ENCODE data around the gene RRM2.

The RRM2 gene

GRCh38 chr2:10122500-10123280 lies at the start of gene RRM2:
Gene RRM2, plus strand, starts transcription at chr2:10122739. Its CDS starts 60 bp downstream, at chr2:10122799.
- peak; percentile 92 for DNase-seq (ENCODE audit: low spot score)

- DNase-seq (ENCODE audit: low spot score) = no peak
Measured at GRCh38 chr2:10073706-10074105, 48.8 kb upstream of the RRM2 start.

DNA sequence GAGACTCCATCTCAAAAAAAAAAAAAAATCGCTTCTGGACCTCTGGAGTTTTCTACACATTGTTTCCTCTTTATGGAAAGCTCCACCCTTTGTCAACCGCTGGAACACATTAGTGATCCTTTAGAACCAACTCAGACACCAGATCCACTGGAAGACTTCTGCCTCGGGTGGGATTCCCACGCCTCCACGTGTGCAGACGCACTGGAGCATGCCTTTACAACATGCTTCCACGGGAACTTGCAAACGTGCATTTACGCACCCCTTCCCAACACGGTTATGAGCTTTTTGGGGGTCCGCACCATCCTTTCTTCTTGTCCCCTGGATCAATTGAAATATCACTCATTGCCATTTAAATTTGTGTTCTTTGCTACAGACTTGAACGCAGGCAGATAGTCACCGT lies 47.4 kb upstream of the RRM2 start:
- DNase-seq (ENCODE audit: low spot score) = no peak

DNA sequence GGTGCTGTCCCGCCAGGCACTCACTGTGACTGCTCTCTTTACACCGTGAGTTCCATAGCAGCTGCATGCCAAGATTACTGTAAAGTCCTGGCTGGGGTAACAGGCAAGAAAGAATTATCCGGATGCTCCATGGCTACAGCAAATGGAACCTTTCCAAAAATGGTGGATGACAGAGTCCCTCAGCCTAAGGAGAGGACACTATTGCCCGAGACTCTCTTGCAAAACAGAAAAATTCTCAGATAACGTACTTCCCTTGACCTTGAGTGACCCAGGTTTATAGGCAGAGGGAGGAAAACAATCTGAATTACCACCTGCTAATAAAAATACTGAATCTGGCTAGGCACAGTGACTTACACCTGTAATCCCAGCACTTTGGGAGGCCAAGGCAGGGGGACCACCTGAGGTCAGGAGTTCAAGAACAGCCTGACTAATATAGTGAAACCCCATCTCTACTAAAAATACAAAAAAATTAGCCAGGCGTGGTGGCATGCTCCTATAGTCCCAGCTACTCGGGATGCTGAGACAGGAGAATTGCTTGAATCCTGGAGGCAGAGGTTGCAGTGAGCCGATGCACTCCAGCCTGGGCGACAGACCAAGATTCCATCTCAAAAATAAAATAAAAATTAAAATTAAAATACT lies 46.8 kb upstream of the RRM2 start:
- DNase-seq (ENCODE audit: low spot score) = no peak

DNA sequence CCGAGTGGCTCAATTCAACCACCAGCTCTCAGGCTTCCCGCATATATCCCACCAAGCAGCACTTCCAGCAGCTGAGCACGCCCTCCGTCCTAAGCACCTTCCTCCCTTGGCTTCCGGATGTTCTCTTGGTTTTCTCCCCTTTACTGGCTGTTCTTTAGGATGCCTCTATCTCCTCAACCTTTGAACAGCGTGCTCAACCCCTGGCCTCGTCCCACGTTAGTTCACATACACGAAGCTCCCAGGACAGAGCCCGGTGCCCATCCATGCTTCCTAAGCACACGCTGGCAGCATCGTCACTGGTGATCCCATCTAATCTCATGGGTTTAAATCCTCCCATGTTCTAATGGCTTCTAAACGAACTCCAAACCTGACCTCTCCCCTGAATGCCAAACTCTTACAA lies 46.0 kb upstream of the RRM2 start:
- no peak for DNase-seq (ENCODE audit: low spot score)

- no peak for DNase-seq (ENCODE audit: low spot score)
Measured at GRCh38 chr2:10076988-10077527, 45.5 kb upstream of the RRM2 start.

- no peak for DNase-seq (ENCODE audit: low spot score)
Measured at GRCh38 chr2:10078001-10078400, 44.5 kb upstream of the RRM2 start.

GRCh38 chr2:10078704-10079265 lies 43.8 kb upstream of the RRM2 start:
- no peak for DNase-seq (ENCODE audit: low spot score)

- peak; percentile 70 for DNase-seq (ENCODE audit: low spot score)
Measured at GRCh38 chr2:10079266-10079869, 43.2 kb upstream of the RRM2 start.

DNA sequence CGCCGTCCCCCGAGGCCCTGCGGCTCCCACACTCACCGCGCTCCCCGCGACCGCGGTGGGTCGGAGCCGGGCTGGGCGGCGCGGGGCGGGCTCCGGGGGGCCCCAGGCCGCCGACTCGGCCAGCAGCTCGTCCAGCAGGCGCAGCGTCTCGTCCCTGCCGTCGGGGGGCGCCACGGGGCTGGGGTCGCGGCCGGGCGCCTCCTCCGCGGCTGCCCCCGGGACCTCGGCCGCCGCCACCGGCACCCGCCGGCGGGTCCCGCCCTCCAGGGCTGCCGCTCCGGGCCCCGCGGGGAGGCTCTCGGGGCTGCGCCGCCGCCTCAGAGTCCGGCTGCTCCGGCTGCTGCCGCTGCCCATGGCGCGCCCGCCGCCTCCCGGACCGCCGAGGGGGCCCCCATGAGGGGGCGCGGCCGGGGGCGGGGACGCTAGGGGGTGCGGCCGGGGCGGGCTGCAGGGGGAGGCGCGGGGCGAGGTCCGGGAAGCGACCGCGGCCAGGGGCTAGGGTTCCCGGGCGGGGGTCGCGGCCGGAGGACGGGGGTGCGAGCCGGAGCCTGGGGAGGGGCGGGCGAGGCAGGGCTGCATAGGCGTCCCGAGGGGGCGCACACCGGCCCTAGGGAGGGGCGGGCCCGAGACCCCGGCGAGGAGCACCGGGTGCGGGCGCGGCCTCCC lies 42.5 kb upstream of the RRM2 start, which contains the start of gene CYS1:
CYS1 (minus strand) TSS at position 542 of the 666 bp plus-strand sequence; CDS start at position 354, 188 bp downstream.
- DNase-seq (ENCODE audit: low spot score) = peak; percentile 54

- DNase-seq (ENCODE audit: low spot score) = peak; percentile 39
Measured at GRCh38 chr2:10080536-10081304, 41.8 kb upstream of the RRM2 start.

DNA sequence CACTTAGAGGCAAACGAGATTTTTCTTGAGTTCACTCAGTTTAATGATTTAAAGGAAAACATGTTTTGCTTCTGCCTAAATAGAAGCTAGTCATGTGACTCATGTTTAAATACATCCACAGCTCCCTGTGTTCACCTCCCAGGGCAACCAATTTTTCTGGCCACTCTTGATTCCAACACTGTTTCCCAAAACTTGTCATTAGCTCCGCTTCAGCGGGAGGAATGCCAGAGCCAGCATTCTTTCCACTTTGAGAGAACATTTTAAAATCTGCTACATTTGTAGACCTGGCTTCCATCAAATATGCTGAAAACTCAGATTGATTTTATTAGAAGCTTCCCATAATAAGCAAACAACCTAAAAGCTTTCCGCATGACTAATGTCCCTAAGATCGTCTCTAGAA lies 39.5 kb upstream of the RRM2 start:
- peak; percentile 47 for DNase-seq (ENCODE audit: low spot score)

DNA sequence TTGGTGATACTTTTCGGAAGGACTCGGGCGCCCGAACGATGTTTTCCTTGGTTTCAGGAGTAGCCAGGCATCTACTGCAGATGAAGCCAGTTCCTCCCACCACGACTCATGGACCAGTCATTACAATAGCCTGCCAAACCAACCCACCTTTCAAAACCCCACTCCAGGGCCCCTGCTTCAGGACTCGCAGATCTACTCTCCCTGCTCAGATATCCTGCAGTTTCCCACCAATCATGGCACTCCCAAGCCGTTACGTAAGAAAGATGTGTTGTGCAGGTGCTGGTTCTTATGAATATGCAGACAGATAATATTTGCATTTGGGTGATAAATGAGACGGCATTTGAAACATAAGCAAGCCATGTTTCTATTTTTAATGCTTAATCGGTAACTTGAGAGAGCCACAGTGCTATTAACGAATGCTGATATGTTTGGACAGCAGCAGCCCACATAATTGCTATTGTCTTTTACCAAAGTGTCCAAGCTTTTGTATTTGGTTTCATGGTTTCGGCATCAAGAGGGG lies 38.8 kb upstream of the RRM2 start:
- peak; percentile 46 for DNase-seq (ENCODE audit: low spot score)

DNA sequence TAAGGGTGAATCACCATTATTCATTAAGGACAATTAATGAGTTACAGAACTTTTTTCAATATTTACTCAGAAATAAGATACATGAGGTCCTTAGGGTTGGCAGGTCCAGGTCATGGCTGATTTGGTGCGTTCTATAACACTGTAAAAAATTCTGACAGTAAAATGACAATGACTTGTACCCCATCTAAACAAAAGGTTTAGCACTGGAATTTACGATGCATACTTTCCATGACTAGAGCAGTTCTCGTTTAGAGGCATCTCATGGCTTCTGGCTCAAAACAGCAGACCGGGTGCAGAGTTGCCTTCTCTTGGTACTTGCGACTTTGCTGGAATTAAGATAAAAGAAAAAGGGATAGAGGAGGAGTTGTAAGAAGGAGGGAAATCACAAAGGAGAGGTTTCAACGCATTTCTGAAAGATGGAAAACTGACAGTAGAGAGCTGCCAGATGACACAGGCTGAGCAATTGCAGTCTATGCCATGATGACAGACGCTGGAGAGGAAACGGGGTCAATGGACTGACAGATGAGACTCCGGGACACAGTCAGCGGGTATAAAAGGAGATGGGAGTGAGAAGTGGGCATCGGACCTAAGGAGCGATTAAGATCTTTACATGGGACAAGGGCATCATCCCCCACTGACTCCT lies 38.2 kb upstream of the RRM2 start:
- peak; percentile 46 for DNase-seq (ENCODE audit: low spot score)

DNA sequence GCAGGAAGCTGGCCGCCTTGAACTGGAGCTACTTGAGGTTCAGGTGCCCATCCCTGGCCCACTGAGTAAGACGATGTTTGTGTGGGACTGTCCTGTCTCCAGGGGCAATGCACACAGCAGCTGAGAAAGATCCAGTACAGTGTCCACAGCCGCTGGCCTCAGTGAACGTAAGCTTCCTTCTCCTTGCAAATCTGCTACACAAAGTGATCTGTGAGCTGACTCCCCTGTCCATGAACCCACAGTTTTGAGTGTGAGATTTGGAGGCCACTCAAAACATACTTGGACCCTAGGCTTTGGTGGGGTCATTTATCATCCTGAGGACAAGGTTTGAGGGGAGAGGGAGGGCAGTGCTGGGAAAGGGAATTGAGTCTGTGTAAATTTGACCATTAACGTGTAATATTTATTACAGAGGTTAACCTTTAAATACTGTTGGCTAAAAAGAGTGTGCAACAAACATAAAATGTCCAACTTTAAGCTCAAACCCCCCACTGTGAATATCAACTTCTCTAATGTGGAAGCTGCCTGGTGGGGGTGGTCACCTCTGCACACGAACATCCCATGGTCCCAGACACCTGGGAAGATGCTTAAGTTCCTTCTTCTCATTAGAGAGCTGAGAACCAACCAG lies 37.4 kb upstream of the RRM2 start:
- peak; percentile 46 for DNase-seq (ENCODE audit: low spot score)

DNA sequence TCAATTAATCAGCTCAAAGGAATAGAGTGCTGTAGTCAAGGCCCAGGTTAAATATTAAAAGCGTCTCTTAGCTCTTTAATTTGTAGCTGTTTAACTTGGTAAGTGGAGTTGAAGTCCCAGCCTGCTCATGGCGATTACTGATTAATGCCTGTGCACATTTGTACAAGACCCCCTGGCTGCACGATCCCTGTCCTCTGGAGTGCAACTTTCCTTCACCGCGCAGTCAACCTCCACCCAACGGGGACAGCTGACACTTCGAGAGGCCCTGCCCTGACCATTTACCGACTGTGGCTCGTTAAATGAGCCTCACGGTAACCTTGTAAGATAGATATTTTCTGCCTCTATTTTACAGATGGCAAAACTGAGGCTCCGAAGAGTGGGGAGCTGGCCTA lies 36.9 kb upstream of the RRM2 start:
- peak; percentile 64 for DNase-seq (ENCODE audit: low spot score)

GRCh38 chr2:10086950-10087349 lies 35.6 kb upstream of the RRM2 start:
- peak; percentile 80 for DNase-seq (ENCODE audit: low spot score)

- DNase-seq (ENCODE audit: low spot score) = no peak
Measured at GRCh38 chr2:10087360-10087759, 35.2 kb upstream of the RRM2 start.

DNA sequence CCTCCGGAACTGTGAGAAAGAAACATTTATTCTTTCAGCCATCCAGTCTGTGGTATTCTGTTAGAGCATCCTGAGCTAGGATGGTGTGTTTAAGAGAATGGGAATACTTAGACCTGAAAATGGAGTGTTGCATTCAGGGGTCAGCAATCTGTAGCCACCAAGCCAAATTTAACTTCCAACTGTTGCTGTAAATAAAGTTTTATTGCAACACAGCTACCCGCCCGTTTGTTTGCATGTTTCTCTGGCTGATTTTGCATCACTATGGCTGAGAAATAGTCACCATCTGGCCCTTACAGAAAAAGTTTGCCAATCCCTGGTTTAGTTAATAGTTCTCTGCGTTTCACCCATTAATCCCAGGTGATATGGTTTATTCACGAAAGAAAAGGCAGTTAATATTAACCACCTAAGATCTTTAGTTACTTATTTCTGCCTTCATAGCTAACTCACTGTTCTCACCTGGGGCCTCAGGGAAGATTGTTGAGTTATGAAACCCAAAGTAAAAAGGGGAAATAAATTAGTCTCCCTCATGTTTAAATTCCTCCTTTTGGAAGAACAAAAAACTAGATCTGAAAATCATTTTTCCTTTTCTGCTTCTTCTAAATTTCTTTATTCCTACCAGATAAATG lies 32.9 kb upstream of the RRM2 start:
- peak; percentile 78 for DNase-seq (ENCODE audit: low spot score)

Measured in kidney tubule cell (primary cell).